GM18498 (cell line): Measurements from ENCODE around the gene RREB1.

Experiments used
- ATAC-seq: cut with Tn5 transposase; IDR thresholded peaks from one replicate; pipeline ENCODE4 v1.9.1; 2021; ENCODE audit warnings: mild to moderate bottlenecking, moderate library complexity; ENCODE audit not compliant: unreplicated experiment

The RREB1 gene

GRCh38 chr6:7190791-7191190 is 83.0 kb downstream of the RREB1 start:
- no peak for ATAC-seq

DNA sequence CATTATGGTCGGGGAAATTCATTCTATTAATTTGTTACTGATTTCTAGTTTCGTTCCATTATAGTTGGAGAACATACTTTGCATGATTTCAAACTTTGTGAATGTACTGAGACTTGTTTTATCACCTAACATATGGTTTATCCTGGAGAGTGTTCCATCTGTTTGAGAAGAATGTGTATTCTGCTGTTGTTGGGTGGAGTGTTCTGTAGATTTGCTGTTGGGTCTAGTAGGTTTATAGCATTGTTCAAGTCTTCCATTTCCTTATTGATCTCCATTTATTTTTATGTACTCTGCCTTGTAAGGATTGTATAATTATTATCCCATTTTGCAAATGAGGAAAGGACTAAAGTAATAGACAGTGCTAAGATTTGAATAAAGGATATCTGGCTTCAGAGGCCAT is 85.4 kb downstream of the RREB1 start:
- no peak for ATAC-seq

DNA sequence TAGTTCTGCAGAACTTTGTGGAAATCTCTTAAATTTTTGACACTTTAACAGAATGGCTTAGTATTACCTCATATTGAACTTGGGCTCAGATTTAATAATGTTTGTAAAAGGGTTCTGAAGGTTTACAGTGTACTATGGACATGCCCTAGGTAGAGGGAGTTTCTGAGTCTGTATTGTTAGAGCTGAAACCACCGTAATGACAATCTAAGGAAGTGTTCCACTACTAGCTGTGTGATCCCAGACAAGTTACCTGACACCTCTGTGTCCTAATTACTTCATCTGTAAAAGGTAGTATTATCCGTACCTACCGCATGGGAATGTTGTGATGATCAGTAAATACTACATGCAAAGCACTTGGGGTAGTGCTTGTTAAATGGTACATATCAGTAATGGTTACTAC is 86.9 kb downstream of the RREB1 start:
- ATAC-seq: no peak

- ATAC-seq: no peak
These were observed 87.7 kb downstream of the RREB1 start for GRCh38 chr6:7195339-7196018.

GRCh38 chr6:7196019-7196402 is 88.2 kb downstream of the RREB1 start:
- ATAC-seq: no peak

DNA sequence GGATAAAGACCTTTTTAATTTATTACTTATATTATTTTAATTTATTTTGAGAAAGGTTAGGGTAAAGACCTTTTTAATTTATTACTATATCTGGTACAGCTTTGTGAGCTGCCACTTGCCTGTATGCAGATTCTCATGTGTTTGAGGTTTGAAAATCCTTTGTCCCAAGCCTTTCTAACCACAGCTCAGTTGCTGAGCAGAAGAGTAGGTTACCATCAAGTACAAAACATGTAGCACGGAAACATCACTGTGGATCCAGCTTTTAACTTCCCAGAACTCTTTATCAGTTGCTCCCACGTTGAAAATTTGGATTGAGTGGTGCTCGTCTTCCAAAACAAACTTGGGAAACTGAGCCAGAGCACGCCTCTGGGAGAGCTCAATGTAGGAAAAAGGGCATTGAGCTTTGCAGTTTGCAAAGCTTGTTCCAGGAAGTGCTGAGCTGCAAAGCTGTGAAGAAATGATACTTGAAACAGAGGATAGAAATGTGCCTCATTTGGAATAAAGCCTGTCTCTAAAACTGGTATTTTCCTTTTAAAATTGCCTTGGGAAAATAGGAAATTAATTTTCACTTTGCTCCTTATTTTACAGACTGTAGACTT is 89.0 kb downstream of the RREB1 start:
- no peak for ATAC-seq

GRCh38 chr6:7197747-7198146 is 90.0 kb downstream of the RREB1 start:
- ATAC-seq: no peak

GRCh38 chr6:7198833-7199800 is 91.4 kb downstream of the RREB1 start:
- ATAC-seq: no peak

DNA sequence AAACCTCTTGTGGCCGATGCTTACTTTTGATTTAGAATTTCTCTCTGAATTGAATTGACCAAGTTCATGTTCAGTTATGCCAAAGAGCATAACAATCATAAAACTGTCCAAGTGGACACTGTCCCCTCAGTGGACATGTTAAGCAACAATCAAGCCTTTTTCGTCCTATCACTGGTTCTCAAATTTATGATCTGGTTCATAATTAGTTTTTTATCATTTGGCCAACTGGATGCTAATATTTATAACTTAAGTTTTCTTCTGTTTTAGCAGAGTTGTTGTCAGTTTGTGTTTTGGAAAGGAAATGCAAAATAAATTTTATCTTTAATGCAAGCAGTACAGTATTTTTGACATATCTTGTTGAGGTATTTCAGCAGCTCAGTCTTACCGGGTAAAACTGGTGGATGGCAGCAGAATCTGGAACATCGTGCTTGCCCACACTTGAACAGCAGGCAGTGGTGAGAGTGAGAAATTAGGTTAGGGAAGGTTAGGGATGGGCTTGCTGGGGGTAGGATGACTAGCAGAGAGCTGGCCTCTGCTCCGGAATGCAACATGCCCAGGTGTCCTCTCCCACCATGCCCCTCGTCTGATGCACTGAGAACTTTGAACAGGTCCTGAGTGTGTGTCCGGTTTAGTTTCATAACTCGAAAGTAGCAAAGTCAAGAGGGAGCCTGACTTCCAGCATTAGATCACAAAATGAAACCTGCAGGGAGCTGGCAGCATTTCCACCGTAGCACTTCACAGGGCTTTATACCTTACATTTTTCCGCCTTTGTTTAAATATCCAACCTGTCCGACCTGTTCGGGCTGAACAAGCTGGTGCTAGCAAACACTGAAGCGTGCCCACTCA is 93.1 kb downstream of the RREB1 start:
- no peak for ATAC-seq

DNA sequence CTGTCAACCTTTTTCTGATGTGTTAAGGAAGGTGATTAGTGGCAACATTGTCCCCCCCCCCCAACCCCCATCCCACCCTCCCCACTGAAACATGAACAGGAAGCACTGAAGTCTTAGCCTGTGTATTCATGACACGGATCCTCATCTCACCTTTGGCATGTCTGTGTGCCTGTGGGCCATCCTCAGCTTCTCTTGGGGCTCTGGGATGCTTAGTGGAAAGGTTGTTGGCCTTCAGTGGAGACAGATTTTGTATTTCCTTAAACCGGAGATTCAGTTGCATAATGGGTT is 93.6 kb downstream of the RREB1 start:
- no peak for ATAC-seq

GRCh38 chr6:7201732-7202541 is 94.2 kb downstream of the RREB1 start:
- ATAC-seq: peak; percentile 90

DNA sequence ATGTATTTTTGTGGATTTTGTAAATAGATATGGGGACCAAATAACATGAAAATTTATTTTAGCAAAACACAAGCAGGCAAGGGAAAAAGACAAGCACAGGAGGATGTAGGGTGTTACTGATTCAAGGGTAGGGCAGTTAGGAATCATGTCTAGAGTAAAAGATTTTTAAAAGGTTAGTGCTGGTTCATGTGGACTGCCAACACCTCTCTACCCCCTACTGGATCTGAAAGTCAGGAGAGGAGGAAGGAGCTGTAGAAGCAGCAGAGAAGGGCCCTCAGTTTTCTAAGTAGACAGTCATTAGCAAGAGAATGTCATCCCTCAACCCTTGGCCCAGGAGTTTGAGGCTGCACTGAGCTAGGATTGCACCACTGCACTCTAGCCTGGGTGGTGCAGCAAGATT is 95.2 kb downstream of the RREB1 start:
- ATAC-seq: no peak

DNA sequence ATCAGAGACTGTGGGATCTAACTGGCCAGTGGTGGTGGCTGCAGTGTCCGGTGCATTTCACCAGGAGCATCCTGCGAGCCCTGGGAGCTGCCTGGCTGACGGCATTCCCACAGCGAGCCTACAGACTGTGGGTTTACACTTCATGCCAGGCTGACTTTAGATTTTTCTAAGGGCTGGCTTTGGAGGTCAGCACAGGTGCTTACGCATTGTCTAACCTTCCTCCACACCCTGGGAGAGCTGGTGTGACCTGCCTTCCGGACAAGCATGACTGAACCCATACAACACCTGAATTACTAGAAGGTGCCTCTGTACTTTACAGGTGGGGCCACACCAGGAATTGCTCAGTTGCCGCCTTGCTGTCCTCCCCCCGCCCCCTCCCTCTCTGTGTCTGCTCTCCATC is 96.2 kb downstream of the RREB1 start:
- no peak for ATAC-seq

DNA sequence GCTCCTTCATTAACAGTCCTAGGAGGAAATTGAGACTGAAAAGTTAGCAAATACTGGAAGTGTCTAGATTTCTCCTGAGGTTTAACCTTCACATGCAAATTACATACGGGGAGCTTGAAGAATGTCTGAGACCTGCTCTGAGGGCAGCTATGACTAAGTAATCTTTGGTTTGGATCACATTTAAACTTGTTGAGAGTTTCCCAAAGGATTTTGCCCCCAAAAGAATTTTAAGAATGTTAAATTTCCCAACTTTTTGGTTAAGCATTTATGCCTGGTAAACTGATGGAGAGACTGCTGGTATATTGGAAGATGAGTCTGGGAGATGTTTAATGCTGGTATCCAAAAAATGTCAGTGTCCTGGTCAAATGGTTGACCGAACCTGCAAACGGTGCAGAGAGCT is 97.0 kb downstream of the RREB1 start:
- no peak for ATAC-seq

DNA sequence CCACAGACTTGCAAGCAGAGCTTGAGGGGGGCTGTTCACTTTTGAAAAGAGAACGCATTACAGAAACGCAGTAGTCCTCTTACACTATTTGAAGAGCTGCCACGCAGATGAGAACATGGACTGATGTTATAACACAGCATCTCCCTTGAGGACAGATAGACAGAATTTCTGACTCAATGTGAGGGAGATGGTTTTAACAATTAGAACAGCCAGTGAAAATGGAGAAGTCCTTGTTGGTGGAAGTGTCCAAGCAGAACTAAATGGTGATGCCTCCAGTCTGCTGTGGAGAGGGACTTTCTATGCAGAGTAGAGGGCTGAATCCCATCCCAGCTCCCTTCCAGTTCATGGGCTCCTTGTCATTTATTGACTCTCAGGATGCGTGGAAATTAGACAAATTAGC is 100.0 kb downstream of the RREB1 start:
- no peak for ATAC-seq

DNA sequence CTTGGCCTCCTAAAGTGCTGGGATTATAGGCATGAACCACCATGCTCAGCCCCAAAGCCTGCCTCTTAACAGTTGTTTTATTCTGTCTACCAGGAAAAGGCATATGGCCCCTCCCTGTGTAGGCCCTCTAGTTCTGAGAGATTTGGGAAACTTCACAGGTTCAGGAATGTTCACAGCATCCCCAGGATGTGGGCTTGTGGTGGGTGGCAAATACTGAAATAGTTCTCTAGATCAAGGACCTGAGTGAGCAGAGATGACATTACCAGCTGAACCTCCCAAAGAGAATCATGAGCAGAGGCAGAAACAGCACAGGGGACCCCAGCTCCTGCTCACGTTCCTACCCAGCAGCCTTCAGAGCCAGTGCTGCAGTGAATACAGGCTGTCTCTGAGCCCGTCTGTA is 105.7 kb downstream of the RREB1 start:
- no peak for ATAC-seq

DNA sequence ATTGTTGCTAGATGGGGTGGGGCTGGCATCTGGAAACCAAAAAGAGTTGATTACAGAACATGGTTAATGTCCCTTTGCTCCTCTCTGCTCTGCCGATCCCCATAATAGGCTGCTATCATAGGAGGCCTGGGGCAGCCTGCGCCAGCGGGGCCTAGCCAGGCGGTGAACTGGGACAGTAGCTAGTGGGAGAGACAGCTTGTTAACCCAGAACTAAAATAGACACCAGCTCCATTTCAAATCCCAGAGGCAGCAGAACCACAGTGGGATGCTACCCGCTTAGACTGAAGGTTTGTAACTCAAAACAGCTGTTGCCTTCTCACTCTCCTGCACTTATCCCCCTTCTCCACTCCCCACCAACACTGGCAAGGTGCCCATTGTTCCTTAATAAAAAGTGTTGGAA is 106.7 kb downstream of the RREB1 start:
- ATAC-seq: no peak

- no peak for ATAC-seq
These were observed 107.4 kb downstream of the RREB1 start for GRCh38 chr6:7215131-7215530.

GRCh38 chr6:7215798-7216231 is 108.1 kb downstream of the RREB1 start:
- peak; percentile 75 for ATAC-seq

- no peak for ATAC-seq
These were observed 109.3 kb downstream of the RREB1 start for GRCh38 chr6:7216941-7217621.
